ENCODE data around the gene FRMD3.

GRCh38 chr9:83339435-83339834, 198.8 kb downstream of the FRMD3 start:
- TF ChIP-seq CTCF (IDR thresholded peaks at IDR 0.05) (no peak), POLR2A (IDR thresholded peaks at IDR 0.05) (no peak)
